Astrocyte (in vitro differentiated cells and primary cell): Measurements from ENCODE around the gene GPRC5D. TPM values are rescaled to one million over a fixed set of nuclear protein-coding genes. Genes with fewer than 3 reads are reported as not detected.

Experiments
- DNase-seq: peaks from one replicate; pipeline ENCODE4 v3.0.0-alpha.2; 2010; ENCODE audit warnings: low read depth
- FAIRE-seq: peaks from 2 replicates; lab custom pipeline; 2011; peaks lifted over from hg19 to GRCh38; lab: Jason Lieb, UNC
- H2AFZ ChIP-seq: 2 replicates; pipeline ENCODE4 v1.6.0; 2012; ENCODE audit warnings: low read depth, low read length, inconsistent platforms
- H3K27ac ChIP-seq: 2 replicates; pipeline ENCODE4 v1.5.1; 2011; ENCODE audit warnings: low read depth, low read length, inconsistent platforms
- H3K27me3 ChIP-seq: 2 replicates; pipeline ENCODE4 v1.6.0; 2011; ENCODE audit warnings: low read length, inconsistent platforms; ENCODE audit not compliant: insufficient read depth
- H3K36me3 ChIP-seq: 2 replicates; pipeline ENCODE4 v1.5.1; 2011; ENCODE audit warnings: low read length, inconsistent platforms; ENCODE audit not compliant: insufficient read depth
- H3K4me1 ChIP-seq: 2 replicates; pipeline ENCODE4 v1.5.1; 2011; ENCODE audit warnings: low read length, inconsistent platforms; ENCODE audit not compliant: insufficient read depth
- H3K4me2 ChIP-seq: 2 replicates; pipeline ENCODE4 v1.6.0; 2012; ENCODE audit warnings: low read length, inconsistent platforms
- H3K4me3 ChIP-seq: 2 replicates; pipeline ENCODE4 v1.5.1; 2011; ENCODE audit warnings: low read depth, mild to moderate bottlenecking, low read length, inconsistent platforms; ENCODE audit not compliant: insufficient read depth
- H3K79me2 ChIP-seq: 2 replicates; pipeline ENCODE4 v1.6.0; 2012; ENCODE audit warnings: mild to moderate bottlenecking, low read length, inconsistent platforms; ENCODE audit not compliant: insufficient read depth
- H3K9ac ChIP-seq: 2 replicates; pipeline ENCODE4 v1.6.0; 2012; ENCODE audit warnings: mild to moderate bottlenecking, low read length, inconsistent platforms
- H3K9me3 ChIP-seq: 2 replicates; pipeline ENCODE4 v1.5.1; 2012; ENCODE audit warnings: low read depth, mild to moderate bottlenecking, low read length, inconsistent platforms; ENCODE audit not compliant: insufficient read depth
- H4K20me1 ChIP-seq: 2 replicates; pipeline ENCODE4 v1.6.0; 2012; ENCODE audit warnings: low read length, inconsistent platforms; ENCODE audit not compliant: insufficient read depth
- H3K27ac Mint-ChIP-seq: one replicate; pipeline ENCODE4 v1.8.0; 2021; ENCODE audit warnings: mild to moderate bottlenecking, mixed read lengths; ENCODE audit not compliant: unreplicated experiment
- H3K27me3 Mint-ChIP-seq: one replicate; pipeline ENCODE4 v1.8.0; 2021; ENCODE audit warnings: low read depth, mixed read lengths; ENCODE audit not compliant: unreplicated experiment
- H3K36me3 Mint-ChIP-seq: one replicate; pipeline ENCODE4 v1.8.0; 2021; ENCODE audit warnings: low read depth, mixed read lengths; ENCODE audit not compliant: unreplicated experiment
- H3K4me1 Mint-ChIP-seq: one replicate; pipeline ENCODE4 v1.8.0; 2021; ENCODE audit warnings: low read depth, mixed read lengths; ENCODE audit not compliant: unreplicated experiment
- H3K4me3 Mint-ChIP-seq: one replicate; pipeline ENCODE4 v1.8.0; 2021; ENCODE audit warnings: mild to moderate bottlenecking, moderate library complexity, mixed read lengths; ENCODE audit not compliant: unreplicated experiment
- H3K9me3 Mint-ChIP-seq: one replicate; pipeline ENCODE4 v1.8.0; 2021; ENCODE audit warnings: mild to moderate bottlenecking, mixed read lengths; ENCODE audit not compliant: unreplicated experiment
- EZH2 ChIP-seq: IDR thresholded peaks from 2 replicates; pipeline ENCODE4 v1.6.1; 2012; ENCODE audit warnings: mild to moderate bottlenecking, low read length, inconsistent platforms; ENCODE audit not compliant: insufficient read depth
- total RNA-seq: library from RNA; stranded (reverse); gene quantifications from 2 replicates; pipeline ENCODE4 v1.2.1, GENCODE V29; 2021
- TF ChIP-seq, protein P1 (sequence below): IDR thresholded peaks from 2 replicates; pipeline ENCODE4 v1.5.1; 2011; ENCODE audit warnings: low read depth, mild to moderate bottlenecking, inconsistent platforms, low read length, moderate library complexity; ENCODE audit not compliant: insufficient read depth

GPRC5D gene
- total RNA-seq, 1 donor from 2014 or later: not detected

GRCh38 chr12:12984149-12984548, 32.2 kb upstream of the GPRC5D start:
- Mint-ChIP-seq H3K4me1 (no peaks in the 10 kb centered on the region), H3K36me3 (peaks cover 8% of the 10 kb centered on the region), H3K4me3 (no peak overlapping the region), H3K9me3 (no peaks in the 10 kb centered on the region), H3K27me3 (no peaks in the 10 kb centered on the region), H3K27ac (no peak overlapping the region)
- no peak overlapping the region for H3K4me3 ChIP-seq
- peaks cover 13% of the 10 kb centered on the region for H3K4me1 ChIP-seq
- H4K20me1 ChIP-seq: no peaks in the 10 kb centered on the region
- H3K79me2 ChIP-seq: no peaks in the 10 kb centered on the region
- H3K9me3 ChIP-seq: no peaks in the 10 kb centered on the region
- H3K27ac ChIP-seq: no peak overlapping the region
- no peak overlapping the region for H3K4me2 ChIP-seq
- no peak for FAIRE-seq
- no peak for DNase-seq
- H3K36me3 ChIP-seq: peaks cover 12% of the 10 kb centered on the region
- no peaks in the 10 kb centered on the region for H3K27me3 ChIP-seq
- TF ChIP-seq, protein P1, sequence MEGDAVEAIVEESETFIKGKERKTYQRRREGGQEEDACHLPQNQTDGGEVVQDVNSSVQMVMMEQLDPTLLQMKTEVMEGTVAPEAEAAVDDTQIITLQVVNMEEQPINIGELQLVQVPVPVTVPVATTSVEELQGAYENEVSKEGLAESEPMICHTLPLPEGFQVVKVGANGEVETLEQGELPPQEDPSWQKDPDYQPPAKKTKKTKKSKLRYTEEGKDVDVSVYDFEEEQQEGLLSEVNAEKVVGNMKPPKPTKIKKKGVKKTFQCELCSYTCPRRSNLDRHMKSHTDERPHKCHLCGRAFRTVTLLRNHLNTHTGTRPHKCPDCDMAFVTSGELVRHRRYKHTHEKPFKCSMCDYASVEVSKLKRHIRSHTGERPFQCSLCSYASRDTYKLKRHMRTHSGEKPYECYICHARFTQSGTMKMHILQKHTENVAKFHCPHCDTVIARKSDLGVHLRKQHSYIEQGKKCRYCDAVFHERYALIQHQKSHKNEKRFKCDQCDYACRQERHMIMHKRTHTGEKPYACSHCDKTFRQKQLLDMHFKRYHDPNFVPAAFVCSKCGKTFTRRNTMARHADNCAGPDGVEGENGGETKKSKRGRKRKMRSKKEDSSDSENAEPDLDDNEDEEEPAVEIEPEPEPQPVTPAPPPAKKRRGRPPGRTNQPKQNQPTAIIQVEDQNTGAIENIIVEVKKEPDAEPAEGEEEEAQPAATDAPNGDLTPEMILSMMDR: no peak
- TF ChIP-seq EZH2: no peak
- H2AFZ ChIP-seq: no peak overlapping the region
- H3K9ac ChIP-seq: no peak overlapping the region

DNA sequence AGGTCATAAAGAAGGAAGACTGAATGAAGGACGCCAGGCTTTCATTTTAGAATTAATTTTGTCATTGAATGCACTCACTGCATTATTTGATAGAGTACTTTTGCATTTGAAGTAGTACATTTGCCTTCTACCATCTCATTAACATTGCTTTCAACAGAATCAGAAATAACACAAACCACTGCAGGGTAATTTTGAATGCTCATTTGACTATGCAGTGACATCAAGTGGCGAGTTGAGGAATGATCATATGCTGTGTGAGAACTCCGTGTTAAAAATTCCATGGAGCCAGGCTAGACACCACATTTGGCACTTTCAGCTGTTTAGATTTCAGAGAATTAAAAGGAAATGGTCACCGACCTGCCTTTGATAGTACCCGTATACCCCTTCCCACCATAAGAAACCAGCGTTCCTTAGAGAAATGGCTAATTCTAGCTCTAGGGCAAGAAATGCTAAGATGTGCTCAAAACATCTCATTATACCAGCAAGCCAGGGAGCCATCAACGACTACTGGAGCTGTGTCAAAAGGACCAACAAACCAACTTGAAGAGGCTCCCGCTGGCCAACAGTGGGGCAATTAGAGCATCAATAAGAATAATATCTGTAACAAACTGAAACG, 31.6 kb upstream of the GPRC5D start:
- Mint-ChIP-seq H3K4me3 (no peak overlapping the region), H3K36me3 (peaks cover 5% of the 10 kb centered on the region), H3K27ac (no peak overlapping the region), H3K4me1 (no peaks in the 10 kb centered on the region), H3K9me3 (no peaks in the 10 kb centered on the region), H3K27me3 (no peaks in the 10 kb centered on the region)
- Histone ChIP-seq H3K9ac (no peak overlapping the region), H3K79me2 (no peaks in the 10 kb centered on the region), H3K27me3 (no peaks in the 10 kb centered on the region), H3K36me3 (peaks cover 12% of the 10 kb centered on the region), H3K4me1 (peaks cover 17% of the 10 kb centered on the region), H3K4me3 (no peak overlapping the region), H3K9me3 (no peaks in the 10 kb centered on the region), H3K27ac (no peak overlapping the region), H3K4me2 (no peak overlapping the region), H2AFZ (no peak overlapping the region), H4K20me1 (no peaks in the 10 kb centered on the region)
- DNase-seq (peak; percentile 39), FAIRE-seq (peak; percentile 54)
- no peak for TF ChIP-seq EZH2
- TF ChIP-seq, protein P1: peak; percentile 74

GRCh38 chr12:12982331-12982730, 30.4 kb upstream of the GPRC5D start:
- Histone ChIP-seq H3K27me3 (no peaks in the 10 kb centered on the region), H3K9me3 (no peaks in the 10 kb centered on the region), H3K36me3 (peaks cover 12% of the 10 kb centered on the region), H3K4me1 (peaks cover 17% of the 10 kb centered on the region), H2AFZ (no peak overlapping the region), H3K79me2 (no peaks in the 10 kb centered on the region), H4K20me1 (no peaks in the 10 kb centered on the region), H3K4me2 (no peak overlapping the region), H3K27ac (no peak overlapping the region), H3K9ac (no peak overlapping the region), H3K4me3 (no peak overlapping the region)
- no peak for DNase-seq
- peaks cover 4% of the 10 kb centered on the region for H3K36me3 Mint-ChIP-seq
- no peak for TF ChIP-seq EZH2
- TF ChIP-seq, protein P1: no peak
- H3K9me3 Mint-ChIP-seq: no peaks in the 10 kb centered on the region
- no peak for FAIRE-seq
- no peak overlapping the region for H3K27ac Mint-ChIP-seq
- no peak overlapping the region for H3K4me3 Mint-ChIP-seq
- no peaks in the 10 kb centered on the region for H3K4me1 Mint-ChIP-seq
- H3K27me3 Mint-ChIP-seq: no peaks in the 10 kb centered on the region
